Neural cell (in vitro differentiated cells): ENCODE results near the gene MECR. TPM values are rescaled to one million over a fixed set of nuclear protein-coding genes. Genes with fewer than 3 reads are reported as not detected.

ENCODE experiments used
- H2AFZ ChIP-seq: fragments of 200-600, 300-800 bp; sonication (generic), shearing (Covaris generic); 2 replicates; pipeline ENCODE4 v1.6.0; 2014; ENCODE audit warnings: low read depth, mild to moderate bottlenecking, antibody characterized with exemption, low read length, moderate library complexity
- H3F3A ChIP-seq: fragments of 200-600 bp; shearing (Covaris generic); 2 replicates; pipeline ENCODE4 v1.6.1; 2016; ENCODE audit warnings: mild to moderate bottlenecking, moderate library complexity, mixed read lengths, antibody characterized with exemption, low read length; ENCODE audit not compliant: insufficient read depth, poor library complexity, severe bottlenecking
- H3K27ac ChIP-seq: fragments of 200-600, 300-800 bp; sonication (generic), shearing (Covaris generic); 2 replicates; pipeline ENCODE4 v1.5.1; 2014; ENCODE audit warnings: mild to moderate bottlenecking, low read length, moderate library complexity
- H3K27me3 ChIP-seq: fragments of 300-800, 200-600 bp; sonication (generic), shearing (Covaris generic); 2 replicates; pipeline ENCODE4 v1.6.0; 2014; ENCODE audit warnings: mild to moderate bottlenecking, low read depth, low read length, moderate library complexity; ENCODE audit not compliant: insufficient read depth
- H3K36me3 ChIP-seq: fragments of 300-800, 200-600 bp; sonication (generic), shearing (Covaris generic); 2 replicates; pipeline ENCODE4 v1.5.1; 2014; ENCODE audit warnings: mild to moderate bottlenecking, antibody characterized with exemption, low read length, moderate library complexity; ENCODE audit not compliant: insufficient read depth
- H3K4me2 ChIP-seq: fragments of 300-800, 200-600 bp; sonication (generic), shearing (Covaris generic); 2 replicates; pipeline ENCODE4 v1.6.0; 2014; ENCODE audit warnings: mild to moderate bottlenecking, low read length
- H3K4me3 ChIP-seq: fragments of 300-800, 200-600 bp; sonication (generic), shearing (Covaris generic); 2 replicates; pipeline ENCODE4 v1.5.1; 2014; ENCODE audit warnings: mild to moderate bottlenecking, low read length, moderate library complexity
- H3K79me2 ChIP-seq: fragments of 200-600 bp; shearing (Covaris generic); replicated peaks from 2 replicates; pipeline ENCODE4 v1.6.0; 2014; ENCODE audit warnings: mild to moderate bottlenecking, low read length, moderate library complexity; ENCODE audit not compliant: insufficient read depth
- H3K9ac ChIP-seq: fragments of 300-800, 200-600 bp; sonication (generic), shearing (Covaris generic); 2 replicates; pipeline ENCODE4 v1.6.1; 2016; ENCODE audit warnings: mild to moderate bottlenecking, low read length, mixed read lengths
- H3K9me2 ChIP-seq: fragments of 200-600 bp; shearing (Covaris generic); 2 replicates; pipeline ENCODE4 v1.6.1; 2016; ENCODE audit warnings: mild to moderate bottlenecking, low read length, mixed read lengths; ENCODE audit not compliant: insufficient read depth
- H3K9me3 ChIP-seq: fragments of 200-600, 300-800 bp; sonication (generic), shearing (Covaris generic); 2 replicates; pipeline ENCODE4 v1.6.1; 2016; ENCODE audit warnings: mild to moderate bottlenecking, mixed run types, low read length, moderate library complexity, mixed read lengths
- H4K20me1 ChIP-seq: fragments of 200-600 bp; shearing (Covaris generic); 2 replicates; pipeline ENCODE4 v1.6.1; 2016; ENCODE audit warnings: mild to moderate bottlenecking, mixed run types; ENCODE audit not compliant: insufficient read depth
- EP300 ChIP-seq: fragments of 450-650 bp; conservative IDR thresholded peaks from 2 replicates; pipeline ENCODE4 v1.6.1; 2014; ENCODE audit warnings: antibody characterized with exemption, mild to moderate bottlenecking, moderate library complexity; ENCODE audit not compliant: poor library complexity, severe bottlenecking
- EZH2 ChIP-seq: fragments of 200-600, 300-800 bp; shearing (Covaris generic), sonication (generic); IDR thresholded peaks from 2 replicates; pipeline ENCODE4 v1.6.1; 2014; ENCODE audit warnings: antibody characterized with exemption, low read length, borderline replicate concordance, mild to moderate bottlenecking; ENCODE audit not compliant: insufficient read depth, poor library complexity, severe bottlenecking
- MXI1 ChIP-seq: fragments of 450-650 bp; conservative IDR thresholded peaks from 2 replicates; pipeline ENCODE4 v1.6.1; 2014; ENCODE audit warnings: antibody characterized with exemption, mild to moderate bottlenecking; ENCODE audit not compliant: poor library complexity, severe bottlenecking
- POLR2AphosphoS5 ChIP-seq: IDR thresholded peaks from 2 replicates; pipeline ENCODE4 v1.6.1; 2012
- RAD21 ChIP-seq: fragments of 450-650 bp; conservative IDR thresholded peaks from 2 replicates; pipeline ENCODE4 v1.6.1; 2014; ENCODE audit warnings: antibody characterized with exemption, mild to moderate bottlenecking, moderate library complexity
- REST ChIP-seq: IDR thresholded peaks from 2 replicates; pipeline ENCODE4 v1.6.1; 2012; ENCODE audit warnings: borderline replicate concordance
- SMC3 ChIP-seq: fragments of 450-650 bp; conservative IDR thresholded peaks from 2 replicates; pipeline ENCODE4 v1.6.1; 2014; ENCODE audit warnings: antibody characterized with exemption, mild to moderate bottlenecking, moderate library complexity; ENCODE audit not compliant: poor library complexity
- TAF1 ChIP-seq: IDR thresholded peaks from 2 replicates; pipeline ENCODE4 v1.6.1; 2012; ENCODE audit warnings: low read depth
- polyA plus RNA-seq: library from polyadenylated mRNA; depleted of rRNA; stranded (reverse); fragments of >200 nt; gene quantifications from 2 replicates; pipeline ENCODE4 v1.2.3, GENCODE V29; 2014
- TF ChIP-seq, protein P1 (sequence below): fragments of 450-650 bp; IDR thresholded peaks from 2 replicates; pipeline ENCODE4 v1.5.1; 2014; ENCODE audit warnings: antibody characterized with exemption, mild to moderate bottlenecking, moderate library complexity; ENCODE audit not compliant: poor library complexity, severe bottlenecking

MECR gene
- polyA plus RNA-seq, 1 donor from 2014 or later, result 14.0 TPM

GRCh38 chr1:29256394-29256793 is 25.7 kb upstream of the MECR start:
- Histone ChIP-seq H2AFZ (no peak overlapping the region), H3K36me3 (no peaks in the 10 kb centered on the region), H3K79me2 (no peaks in the 10 kb centered on the region), H4K20me1 (no peaks in the 10 kb centered on the region), H3K27ac (no peak overlapping the region), H3K9me3 (no peaks in the 10 kb centered on the region), H3F3A (no peaks in the 10 kb centered on the region), H3K9ac (no peak overlapping the region), H3K27me3 (peaks cover 23% of the 10 kb centered on the region), H3K4me2 (no peak overlapping the region), H3K9me2 (no peaks in the 10 kb centered on the region), H3K4me3 (no peak overlapping the region)
- TF ChIP-seq, protein P1, sequence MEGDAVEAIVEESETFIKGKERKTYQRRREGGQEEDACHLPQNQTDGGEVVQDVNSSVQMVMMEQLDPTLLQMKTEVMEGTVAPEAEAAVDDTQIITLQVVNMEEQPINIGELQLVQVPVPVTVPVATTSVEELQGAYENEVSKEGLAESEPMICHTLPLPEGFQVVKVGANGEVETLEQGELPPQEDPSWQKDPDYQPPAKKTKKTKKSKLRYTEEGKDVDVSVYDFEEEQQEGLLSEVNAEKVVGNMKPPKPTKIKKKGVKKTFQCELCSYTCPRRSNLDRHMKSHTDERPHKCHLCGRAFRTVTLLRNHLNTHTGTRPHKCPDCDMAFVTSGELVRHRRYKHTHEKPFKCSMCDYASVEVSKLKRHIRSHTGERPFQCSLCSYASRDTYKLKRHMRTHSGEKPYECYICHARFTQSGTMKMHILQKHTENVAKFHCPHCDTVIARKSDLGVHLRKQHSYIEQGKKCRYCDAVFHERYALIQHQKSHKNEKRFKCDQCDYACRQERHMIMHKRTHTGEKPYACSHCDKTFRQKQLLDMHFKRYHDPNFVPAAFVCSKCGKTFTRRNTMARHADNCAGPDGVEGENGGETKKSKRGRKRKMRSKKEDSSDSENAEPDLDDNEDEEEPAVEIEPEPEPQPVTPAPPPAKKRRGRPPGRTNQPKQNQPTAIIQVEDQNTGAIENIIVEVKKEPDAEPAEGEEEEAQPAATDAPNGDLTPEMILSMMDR, result no peak
- TF ChIP-seq SMC3, result no peak
- no peak for TF ChIP-seq TAF1
- TF ChIP-seq RAD21, result no peak
- no peak for TF ChIP-seq REST
- no peak for TF ChIP-seq EZH2
- no peak for TF ChIP-seq EP300
- TF ChIP-seq POLR2AphosphoS5, result no peak
- no peak for TF ChIP-seq MXI1

- Histone ChIP-seq H3K27ac (no peak overlapping the region), H3K36me3 (no peaks in the 10 kb centered on the region), H3K9me2 (no peaks in the 10 kb centered on the region), H3K9me3 (no peaks in the 10 kb centered on the region), H3K4me3 (no peak overlapping the region), H2AFZ (no peak overlapping the region), H3K27me3 (peaks cover 13% of the 10 kb centered on the region), H3K4me2 (no peak overlapping the region), H4K20me1 (no peaks in the 10 kb centered on the region), H3K9ac (no peak overlapping the region), H3K79me2 (no peaks in the 10 kb centered on the region), H3F3A (no peaks in the 10 kb centered on the region)
- TF ChIP-seq EP300, result no peak
- TF ChIP-seq, protein P1, result no peak
Measured at GRCh38 chr1:29255134-29255666, 24.5 kb upstream of the MECR start.
